ENCODE results near the gene COL13A1.

- peak in 1 of 3 experiments; percentile 17 for TF ChIP-seq CTCF (IDR thresholded peaks at IDR 0.05)
- no peak for TF ChIP-seq POLR2A (IDR thresholded peaks at IDR 0.05; ENCODE audit: low read depth)
- TF ChIP-seq EP300 (IDR thresholded peaks at IDR 0.05), result no peak
- no peak for TF ChIP-seq POLR2AphosphoS5 (IDR thresholded peaks at IDR 0.05)
These were observed 159.5 kb downstream of the COL13A1 start for GRCh38 chr10:69960988-69961880.
